Measurements from ENCODE around the gene SUN3.

The SUN3 gene

GRCh38 chr7:47973739-47974138 is 55.2 kb downstream of the SUN3 start:
- DNase-seq = no peak

DNA sequence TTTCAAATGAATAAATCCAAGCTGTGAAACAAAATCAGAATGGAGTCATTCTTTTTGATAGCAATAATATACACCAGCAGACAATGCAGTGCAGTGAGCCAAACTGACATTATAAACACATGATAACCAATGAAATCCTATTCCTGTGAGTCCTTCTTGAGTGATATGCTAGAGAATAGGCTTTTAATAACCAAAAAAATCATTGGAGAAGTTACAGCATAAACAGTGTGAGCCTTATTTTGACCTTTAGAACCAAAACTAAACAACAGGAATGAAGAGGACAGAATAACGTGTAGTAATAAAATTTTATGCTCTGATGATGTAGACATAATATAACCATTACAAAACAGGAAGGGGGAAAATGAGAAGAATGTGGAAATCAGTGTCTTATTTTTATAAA is 58.1 kb downstream of the SUN3 start:
- no peak for DNase-seq

GRCh38 chr7:47968847-47969774 is 59.8 kb downstream of the SUN3 start:
- peak; percentile 39 for DNase-seq

DNA sequence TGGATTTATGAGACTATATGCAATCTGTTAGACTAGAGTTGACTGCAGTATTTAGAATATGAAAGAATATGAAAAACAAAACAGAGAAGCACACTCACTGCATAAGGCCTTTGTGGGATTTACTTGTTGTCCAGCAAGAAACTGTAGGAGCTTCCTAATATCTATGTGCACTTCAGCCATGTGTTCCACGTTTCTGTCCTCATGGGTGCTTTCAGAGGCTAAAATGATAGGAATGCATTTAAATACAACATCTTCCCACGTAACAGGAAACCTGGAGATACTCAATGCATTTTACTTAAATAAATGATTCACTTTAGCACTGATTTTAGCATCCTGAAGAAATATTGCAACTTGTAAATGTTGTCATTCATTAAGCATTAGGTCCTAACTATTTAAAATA is 61.2 kb downstream of the SUN3 start:
- no peak for DNase-seq

DNA sequence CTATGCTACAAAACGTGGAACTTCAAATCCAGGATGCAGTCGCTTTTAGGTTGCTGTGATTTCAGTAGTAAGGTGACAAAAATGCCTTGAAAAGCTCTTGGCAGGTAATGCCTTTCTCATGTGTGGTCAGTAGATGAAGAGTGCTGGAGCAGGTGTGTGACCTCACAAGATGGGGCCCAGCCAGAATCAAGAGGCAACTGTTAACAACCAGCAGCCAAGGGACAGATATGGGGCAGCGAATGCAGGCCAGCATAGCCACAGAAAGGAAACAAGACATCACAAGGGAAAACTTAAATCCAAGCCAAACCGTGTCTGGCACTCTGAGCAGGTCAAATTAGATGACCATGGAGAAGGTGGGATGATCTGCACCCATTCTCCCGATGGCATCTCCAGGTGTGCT is 61.8 kb downstream of the SUN3 start:
- no peak for DNase-seq

DNA sequence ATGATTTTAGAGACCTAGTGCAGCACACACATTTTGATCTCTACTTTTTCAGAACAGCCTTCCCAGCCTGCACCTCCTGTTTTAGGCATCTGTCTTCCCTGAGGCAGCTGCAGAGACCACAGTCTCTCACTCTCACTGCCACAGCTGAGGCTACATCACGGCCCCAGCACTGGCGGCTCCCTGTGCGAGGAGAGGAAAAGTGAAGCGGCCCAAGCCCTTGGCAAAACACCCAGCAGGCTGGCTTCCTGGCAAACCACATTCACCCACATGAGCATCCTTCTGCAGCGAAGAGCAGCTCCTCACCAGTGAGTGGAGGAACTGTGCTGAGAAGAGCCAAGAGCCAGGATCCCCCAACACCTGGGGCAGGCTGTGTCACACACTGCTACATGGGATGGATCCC is 63.5 kb downstream of the SUN3 start:
- DNase-seq = no peak

DNA sequence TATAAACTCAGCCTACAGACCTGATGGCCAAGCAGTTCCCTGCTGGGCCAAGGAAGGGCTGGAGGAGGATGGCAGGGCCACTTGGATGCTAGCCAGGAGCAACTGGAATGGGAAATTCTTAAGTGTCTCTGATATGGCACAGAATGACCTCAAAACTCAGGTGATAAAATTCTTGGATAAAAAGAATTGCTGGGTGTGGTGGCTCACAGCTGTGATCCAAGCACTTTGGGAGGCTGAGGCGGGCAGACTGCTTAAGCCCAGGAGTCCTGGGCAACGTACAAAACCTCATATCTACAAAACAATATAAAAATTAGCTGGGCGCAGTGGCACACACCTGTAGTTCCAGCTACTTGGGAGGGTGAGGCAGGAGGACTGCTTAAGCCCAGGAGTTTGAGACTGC is 66.6 kb downstream of the SUN3 start:
- DNase-seq = no peak

DNA sequence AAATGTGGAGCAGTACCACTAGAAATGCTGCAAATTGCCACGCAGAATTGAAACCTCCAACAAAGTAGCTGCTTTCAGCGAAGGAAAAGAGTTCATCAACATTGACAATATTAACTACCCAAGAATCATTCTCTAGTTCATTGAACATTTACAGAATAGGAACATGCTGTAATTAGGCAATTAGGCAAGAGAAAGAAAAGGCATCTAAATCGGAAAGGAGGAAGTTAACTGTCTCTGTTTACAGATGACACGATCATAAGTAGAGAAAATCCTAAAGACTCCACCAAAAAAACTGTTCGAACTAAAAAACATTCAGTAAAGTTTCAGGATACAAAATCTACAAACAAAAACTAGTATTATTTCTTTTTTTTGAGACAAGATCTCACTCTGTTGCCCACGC is 71.8 kb downstream of the SUN3 start:
- DNase-seq = no peak

- DNase-seq = no peak
These were observed 72.7 kb downstream of the SUN3 start for GRCh38 chr7:47956220-47956619.

DNA sequence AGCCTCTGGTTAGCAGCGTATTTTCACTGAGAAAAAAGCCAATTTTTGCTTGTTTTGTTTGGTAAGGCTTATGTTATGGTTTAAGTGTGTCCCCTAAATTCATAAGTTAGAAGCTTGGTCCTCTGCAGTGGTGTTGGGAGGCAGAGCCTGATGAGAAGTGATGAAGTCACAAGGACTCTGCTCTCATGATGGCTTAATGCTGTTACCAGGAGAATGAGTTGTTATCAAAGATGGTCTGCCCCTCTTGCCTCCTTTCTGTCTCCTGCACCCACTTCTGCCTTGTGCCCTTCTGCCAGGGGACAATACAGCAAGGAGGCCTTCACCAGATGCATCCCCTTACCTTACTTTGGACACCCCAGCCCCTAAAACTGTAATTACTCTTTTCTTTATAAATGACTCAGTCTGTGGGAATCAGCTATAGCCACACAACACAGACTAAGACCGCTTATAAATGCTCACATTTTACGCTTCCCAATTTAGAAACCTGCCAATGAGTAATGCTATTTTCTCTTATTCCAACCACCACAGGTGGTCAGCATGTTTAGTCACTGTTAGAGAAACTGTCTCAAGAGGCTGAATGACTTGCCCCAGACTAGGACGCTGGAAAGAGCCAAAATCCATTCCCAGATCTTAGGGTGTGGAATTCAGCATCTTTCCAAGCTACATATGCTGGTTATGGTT is 74.5 kb downstream of the SUN3 start:
- no peak for DNase-seq

- no peak for DNase-seq
These were observed 75.1 kb downstream of the SUN3 start for GRCh38 chr7:47953822-47954221.

DNA sequence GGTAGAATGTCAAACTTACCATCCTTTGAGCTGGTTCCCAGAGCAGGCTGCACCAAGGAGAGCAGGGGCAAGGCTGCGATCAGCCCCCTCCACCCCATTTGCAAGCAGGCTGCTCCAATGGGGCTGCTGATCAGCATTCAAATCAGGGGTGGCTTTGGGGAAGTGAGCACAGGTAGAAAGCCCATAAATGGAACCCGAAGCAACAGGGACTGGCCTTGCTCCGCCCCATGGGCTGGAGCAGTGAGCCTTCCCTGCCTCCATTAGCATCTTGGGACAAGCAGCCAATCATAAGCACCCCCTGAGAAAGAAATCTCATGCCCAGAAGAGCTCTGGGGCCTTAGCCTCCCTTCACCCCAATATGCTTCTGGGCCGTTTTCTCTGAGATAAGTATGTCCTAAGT is 76.7 kb downstream of the SUN3 start:
- no peak for DNase-seq

DNA sequence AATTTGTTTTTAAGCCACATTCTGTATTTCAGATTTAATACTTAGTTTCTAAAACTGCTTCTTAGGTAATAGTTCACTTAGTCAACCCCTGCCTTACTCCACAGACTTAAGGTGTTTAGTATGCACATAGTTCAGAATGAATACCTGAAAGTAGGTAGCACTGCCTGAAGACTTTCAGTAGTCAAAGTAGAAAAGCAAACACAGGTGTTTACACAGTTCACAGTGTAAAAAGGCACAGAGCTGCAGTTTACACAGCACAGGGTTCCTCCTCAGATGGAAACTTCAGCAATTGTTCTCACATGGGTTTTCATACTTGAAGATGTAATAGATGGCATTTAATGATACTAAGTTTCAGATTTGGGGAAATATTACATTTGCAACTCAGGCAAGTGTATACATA is 77.5 kb downstream of the SUN3 start:
- no peak for DNase-seq

DNA sequence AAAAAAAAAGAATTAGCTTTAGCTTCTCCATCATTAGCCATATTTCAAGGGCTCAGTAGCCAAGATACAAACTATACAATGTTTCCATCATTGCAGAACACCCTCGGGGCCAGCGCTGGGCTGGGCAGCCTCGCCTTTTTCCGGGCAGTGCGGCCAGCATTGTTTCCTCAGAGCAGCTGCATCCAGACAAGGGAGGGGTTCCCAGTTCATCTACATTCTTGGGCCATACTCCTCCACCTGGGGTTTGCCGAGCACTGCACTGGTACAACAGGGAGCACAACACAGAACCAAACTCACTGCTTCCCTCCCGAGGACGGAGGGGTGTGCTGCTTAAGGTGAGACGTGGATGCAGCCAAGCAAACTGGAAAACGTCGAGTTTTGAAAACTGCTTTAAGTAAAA is 78.2 kb downstream of the SUN3 start:
- no peak for DNase-seq

GRCh38 chr7:47949703-47950102 is 79.2 kb downstream of the SUN3 start:
- no peak for DNase-seq

- no peak for DNase-seq
These were observed 80.6 kb downstream of the SUN3 start, which contains the start of gene PKD1L1 for GRCh38 chr7:47948141-47948790. Gene PKD1L1 (minus strand): TSS chr7:47948466. CDS start chr7:47948440, 26 bp downstream.

DNA sequence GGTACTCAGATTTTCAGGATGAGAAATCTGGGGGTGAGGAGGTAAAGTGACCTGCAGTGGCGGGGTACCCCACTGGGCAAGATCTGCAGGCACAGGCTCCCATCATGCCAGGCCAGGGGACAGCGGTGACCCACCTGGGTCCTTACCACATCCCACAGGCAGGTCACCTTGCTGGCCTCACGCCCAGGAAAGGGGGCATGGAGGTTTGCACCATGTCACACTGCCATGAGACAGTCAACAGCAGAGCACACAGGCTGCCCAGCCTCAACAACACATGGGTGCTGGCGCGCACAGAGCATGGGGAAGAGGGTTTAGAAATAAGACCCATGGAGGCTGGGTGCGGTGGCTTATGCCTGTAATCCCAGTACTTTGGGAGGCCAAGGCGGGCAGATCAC is 81.6 kb downstream of the SUN3 start:
- DNase-seq = no peak

- no peak for DNase-seq
These were observed 82.1 kb downstream of the SUN3 start for GRCh38 chr7:47946581-47947354.

DNA sequence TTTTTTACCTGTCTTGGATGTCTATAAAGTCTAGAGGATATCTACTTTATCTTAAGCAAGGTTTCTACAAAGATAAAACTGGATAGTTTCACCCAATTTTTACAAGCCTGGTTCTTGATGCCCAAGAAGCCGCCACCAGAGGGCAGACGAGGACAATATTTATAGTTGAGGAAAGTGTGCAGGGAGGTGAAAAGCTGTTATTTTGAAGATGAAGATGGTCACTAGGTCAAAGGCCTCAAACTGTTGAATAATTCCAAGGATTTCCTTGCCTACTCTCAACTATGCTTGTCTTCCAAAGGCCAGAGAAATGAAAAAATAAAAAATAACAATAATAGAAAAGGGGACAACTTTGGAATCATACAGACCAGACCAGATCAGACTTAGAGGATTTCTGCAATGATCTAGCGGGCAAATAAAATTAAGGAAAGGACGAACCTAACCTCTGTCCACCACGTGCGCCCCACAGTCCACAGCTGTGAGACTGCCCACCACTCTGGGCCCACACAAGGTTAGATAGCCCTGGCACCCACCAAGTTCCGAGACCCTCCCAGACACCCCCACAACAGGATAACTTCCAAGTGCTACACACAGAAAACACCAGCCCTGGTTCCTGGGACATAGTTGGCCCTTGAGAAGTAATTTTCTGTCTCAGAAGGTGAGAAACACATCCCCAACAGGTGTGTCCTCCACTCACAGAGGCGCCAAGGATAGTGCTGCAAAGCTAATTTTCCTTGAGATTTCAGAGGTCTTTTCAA is 83.5 kb downstream of the SUN3 start:
- peak; percentile 51 for DNase-seq

GRCh38 chr7:47944536-47945260 is 84.2 kb downstream of the SUN3 start:
- DNase-seq = no peak

GRCh38 chr7:47943676-47944474 is 85.0 kb downstream of the SUN3 start:
- DNase-seq = no peak
